KG1 (cell line): ENCODE data around the gene TMEM119.
A peak's percentile ranks its signal among the peaks of the same experiment; 100 is the strongest.
"Not testable (repeated sequence)": the region's sequence is repeated elsewhere in the genome, so short reads cannot be mapped to it uniquely, and the experiment has no call there.

Source experiments
- DNase-seq: peaks from one replicate; lab custom pipeline; 2025; lab: John Stamatoyannopoulos, UW

The TMEM119 gene

DNA sequence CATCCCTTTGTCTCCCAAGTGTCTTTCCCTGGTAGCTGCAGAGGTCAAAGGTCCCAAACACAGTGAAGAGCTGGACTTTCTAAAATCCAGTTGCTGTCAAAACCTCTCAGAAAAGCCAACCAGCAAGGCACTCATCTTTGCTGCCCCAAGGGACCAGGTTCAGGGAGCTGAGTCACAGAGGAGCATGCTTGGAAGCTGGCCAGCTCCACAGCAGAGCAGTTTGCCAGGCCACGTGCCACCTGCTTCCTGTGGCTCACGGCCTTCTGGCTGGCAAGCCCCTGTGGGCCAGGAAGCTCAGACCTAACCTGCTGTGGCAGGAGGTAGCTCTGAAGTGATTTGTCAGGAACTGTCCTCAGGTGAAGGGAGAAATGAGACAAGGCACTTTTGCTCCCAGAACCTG lies 31.9 kb downstream of the TMEM119 start:
- peak; percentile 13 for DNase-seq

DNA sequence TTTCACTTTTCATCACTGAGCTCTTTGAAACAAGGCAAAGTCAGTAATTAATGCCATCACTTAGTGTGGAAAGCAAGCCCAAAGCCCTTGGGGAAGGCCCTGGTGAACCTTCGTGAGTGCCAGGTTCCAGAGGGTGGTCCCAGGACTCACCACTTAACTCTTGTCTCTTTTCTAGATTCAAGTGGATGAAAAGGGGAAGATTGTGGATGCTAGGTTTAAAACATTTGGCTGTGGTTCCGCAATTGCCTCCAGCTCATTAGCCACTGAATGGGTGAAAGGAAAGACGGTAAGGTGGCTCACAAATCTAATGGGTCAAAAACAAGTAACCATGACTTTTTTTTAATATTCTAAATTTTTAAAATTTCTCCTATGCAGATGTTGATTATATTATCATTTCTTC lies 32.7 kb downstream of the TMEM119 start:
- no peak for DNase-seq

DNA sequence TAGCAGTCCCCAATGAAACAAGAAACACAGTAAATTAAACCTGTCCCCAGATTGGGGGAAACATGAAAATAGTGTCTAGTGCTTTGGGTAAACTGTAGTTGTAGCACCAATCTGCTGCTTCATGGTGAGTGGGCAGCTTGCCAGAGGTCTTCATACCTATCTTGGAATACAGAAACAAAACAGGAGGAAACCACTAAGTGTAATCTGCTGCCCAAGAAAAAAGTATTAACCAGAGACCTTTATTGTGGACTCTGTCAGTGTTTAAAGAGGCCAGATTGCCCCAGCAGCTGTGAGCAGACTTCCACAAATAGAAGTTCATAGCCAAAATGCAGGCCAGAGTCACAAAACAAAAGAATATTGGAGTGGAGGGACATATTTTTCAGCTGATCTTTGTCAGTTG lies 33.2 kb downstream of the TMEM119 start:
- no peak for DNase-seq

GRCh38 chr12:108563804-108564151 lies 34.1 kb downstream of the TMEM119 start:
- DNase-seq, result no peak

- peak; percentile 63 for DNase-seq
Observed at GRCh38 chr12:108563136-108563803, 34.6 kb downstream of the TMEM119 start.

DNA sequence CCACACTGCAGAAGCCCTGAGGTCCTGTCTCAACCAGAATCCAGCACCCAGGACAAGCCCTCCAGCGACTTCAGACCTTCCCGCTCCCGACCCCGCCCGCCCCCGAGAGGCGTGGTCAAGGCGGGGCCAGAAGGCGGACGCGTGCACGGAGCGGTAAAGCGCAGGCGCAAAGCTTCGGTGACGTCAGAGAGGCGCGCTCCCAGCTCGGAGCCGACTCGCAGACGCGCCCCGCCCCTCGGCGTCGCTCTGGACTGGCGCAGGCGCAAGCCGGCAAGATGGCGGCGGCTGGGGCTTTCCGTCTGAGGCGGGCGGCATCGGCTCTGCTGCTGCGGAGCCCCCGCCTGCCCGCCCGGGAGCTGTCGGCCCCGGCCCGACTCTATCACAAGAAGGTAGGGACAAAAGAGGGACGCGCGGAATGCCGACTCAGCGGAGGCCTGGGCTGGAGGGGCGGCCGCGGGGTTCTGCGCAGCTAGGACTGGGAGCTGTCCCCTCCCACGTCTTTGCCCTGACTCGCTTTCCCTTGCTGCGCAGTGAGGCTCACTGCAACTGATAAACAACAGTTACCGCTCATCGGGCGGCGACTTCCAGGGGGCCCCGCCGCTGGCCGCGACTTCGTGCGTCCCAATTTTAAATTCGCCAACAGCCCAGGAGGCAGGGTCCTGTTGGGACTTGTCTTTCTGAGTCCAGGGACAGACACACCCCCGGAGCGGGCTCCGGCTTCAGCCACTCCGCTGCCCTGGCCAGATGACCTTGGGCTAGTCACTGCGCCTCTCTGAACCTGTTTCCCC lies 35.3 kb downstream of the TMEM119 start, which contains the start of gene ISCU:
Gene ISCU, plus strand, starts transcription at position 249 of the 788 bp plus-strand sequence. Its CDS starts 27 bp downstream, at position 276.
- DNase-seq, result peak; percentile 91

- peak; percentile 88 for DNase-seq
Observed at GRCh38 chr12:108561852-108562347, 36.0 kb downstream of the TMEM119 start.

DNA sequence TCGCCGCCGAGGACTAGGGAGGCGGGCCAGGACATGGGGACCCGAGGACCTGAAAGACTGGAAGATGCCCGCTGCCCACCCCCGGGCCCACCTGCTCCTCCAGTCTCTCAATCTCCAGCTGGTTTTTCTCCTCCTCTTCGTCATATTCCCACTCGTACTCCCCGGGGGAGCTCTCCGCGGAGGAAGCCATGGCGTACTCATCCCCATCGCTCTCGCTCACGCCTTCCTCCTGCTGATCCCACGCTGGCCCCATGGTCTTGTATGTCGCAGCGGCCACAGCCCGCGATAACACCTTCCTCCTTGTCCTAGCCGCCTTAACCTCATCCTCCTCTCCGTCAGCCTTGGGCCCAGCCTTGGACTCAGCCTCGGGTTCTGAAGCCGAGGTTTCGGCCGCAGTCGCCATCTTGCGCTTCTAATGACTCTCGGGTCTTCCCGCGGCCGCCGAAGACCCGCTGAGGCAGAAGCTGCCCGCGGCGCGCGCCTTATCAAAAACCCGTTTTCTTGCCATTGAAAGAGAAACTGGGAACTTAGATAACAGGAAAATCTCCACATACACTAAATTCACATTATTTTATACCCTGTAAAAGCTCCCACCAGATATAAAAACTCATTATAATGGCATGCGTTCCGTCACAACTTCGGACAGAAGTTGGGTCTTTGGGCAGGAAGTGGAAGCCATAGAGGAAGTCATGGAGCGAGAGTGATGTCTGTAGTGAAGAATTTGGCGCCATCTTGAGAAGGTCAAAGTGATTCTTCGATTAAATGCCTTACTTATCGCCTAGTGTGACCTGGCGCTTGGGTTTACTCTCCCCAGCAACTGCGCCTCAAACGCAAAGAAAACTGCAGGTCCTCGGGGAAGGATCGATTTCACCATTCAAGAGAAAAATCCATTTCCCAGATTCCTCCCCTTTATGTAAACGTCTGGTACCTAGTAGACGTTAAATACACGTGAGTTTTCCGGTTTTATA lies 36.8 kb downstream of the TMEM119 start, which contains the start of gene SART3:
Gene SART3, minus strand, starts transcription at position 422 of the 968 bp plus-strand sequence. Its CDS starts 19 bp downstream, at position 403.
- peak; percentile 91 for DNase-seq

DNA sequence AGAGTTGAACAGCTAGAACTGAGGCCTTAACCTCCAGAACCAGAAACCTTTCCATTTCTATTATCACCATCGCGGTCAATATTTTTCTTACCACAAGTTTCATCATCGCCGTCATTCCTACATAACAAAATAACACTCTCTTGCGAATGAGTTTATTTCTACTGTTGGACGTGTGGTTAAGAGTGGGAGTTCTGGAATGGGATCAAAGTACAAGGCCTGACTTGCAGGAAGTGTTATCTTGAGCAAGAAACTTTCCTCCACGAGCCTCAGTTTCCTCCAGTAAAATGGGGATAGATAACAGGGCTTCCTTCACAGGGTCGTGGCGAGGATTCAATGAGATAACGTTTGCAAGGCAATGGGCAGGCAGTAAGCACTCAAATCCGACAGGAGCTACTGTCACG lies 37.6 kb downstream of the TMEM119 start:
- no peak for DNase-seq

GRCh38 chr12:108559748-108560147 lies 38.1 kb downstream of the TMEM119 start:
- no peak for DNase-seq

- no peak for DNase-seq
Observed at GRCh38 chr12:108559007-108559655, 38.8 kb downstream of the TMEM119 start.

- not testable (repeated sequence) for DNase-seq
Observed at GRCh38 chr12:108555383-108555782, 42.5 kb downstream of the TMEM119 start.

DNA sequence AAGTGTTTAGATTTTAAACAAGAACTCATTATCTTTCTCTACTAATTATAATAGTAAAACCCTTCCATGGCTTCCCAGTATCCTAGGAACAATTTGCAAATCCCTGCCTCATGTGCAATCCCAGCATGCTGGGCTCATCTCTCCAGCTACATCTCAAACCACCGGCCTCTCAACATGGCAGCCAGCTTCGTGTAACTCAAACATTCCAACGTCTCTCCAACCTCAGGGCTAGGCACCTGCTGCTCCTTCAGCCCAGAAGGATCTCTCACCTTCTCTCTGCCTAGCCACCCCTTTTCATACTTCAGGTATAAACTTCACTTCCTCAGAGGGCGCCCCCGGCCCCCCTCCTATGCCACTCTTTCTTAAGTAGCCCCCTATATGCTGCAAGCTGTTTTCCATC lies 44.1 kb downstream of the TMEM119 start:
- no peak for DNase-seq

GRCh38 chr12:108551535-108551934 lies 46.3 kb downstream of the TMEM119 start:
- no peak for DNase-seq

- DNase-seq, result no peak
Observed at GRCh38 chr12:108548954-108549521, 48.8 kb downstream of the TMEM119 start.

DNA sequence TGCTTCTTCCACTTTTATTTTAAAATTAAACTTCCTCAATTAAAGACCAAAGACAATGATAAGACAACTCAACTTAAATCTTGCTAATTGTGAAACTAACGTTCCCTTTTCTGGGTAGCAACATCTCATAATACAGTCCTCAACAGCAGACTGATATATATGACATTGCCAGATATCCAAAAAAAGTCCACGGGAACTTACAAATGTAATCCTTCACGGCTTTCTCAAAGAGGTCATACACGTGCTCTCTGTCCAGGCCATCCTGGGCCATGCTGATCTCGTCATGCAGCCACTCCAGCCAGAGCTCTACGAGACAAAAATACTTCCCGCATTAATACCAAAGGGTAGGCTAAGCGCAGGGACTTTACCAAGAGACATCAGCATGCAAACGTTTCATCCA lies 50.2 kb downstream of the TMEM119 start:
- no peak for DNase-seq

DNA sequence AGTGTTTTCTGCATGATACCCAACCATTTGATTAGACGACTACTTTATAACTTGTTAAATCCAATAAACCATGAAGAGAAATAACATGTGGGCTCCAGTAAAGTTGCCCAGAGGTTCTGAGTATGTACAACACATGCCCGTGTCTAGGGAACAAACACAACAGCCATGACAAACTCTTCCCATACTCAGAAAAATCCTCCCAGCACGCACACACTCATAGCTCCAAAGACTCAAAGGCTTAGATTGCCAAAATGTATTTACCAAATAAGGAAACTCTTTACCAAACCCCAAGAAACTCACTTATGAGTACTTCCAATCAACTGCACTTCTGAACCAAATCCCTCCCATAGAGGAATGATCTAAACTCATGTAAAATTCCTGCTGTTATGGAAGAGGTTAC lies 54.2 kb downstream of the TMEM119 start:
- no peak for DNase-seq

GRCh38 chr12:108542320-108542719 lies 55.6 kb downstream of the TMEM119 start:
- no peak for DNase-seq
